HG03025 (cell line): ENCODE results near the gene MYCN.
"Not testable (repeated sequence)": the region's sequence is repeated elsewhere in the genome, so short reads cannot be mapped to it uniquely, and the experiment has no call there.

Experiments
- ATAC-seq: cut with Tn5 transposase; IDR thresholded peaks from one replicate; pipeline ENCODE4 v1.9.1; 2021; ENCODE audit warnings: mild to moderate bottlenecking, moderate library complexity; ENCODE audit not compliant: unreplicated experiment, low FRiP score

The MYCN gene

GRCh38 chr2:15939854-15940660, at the start of gene MYCN:
Gene MYCN (plus strand): TSS chr2:15940550. CDS start chr2:15942065, 1,515 bp downstream.
- peak; percentile 14 for ATAC-seq

GRCh38 chr2:15890936-15891905, 49.1 kb upstream of the MYCN start:
- no peak for ATAC-seq

- ATAC-seq: no peak
Measured at GRCh38 chr2:15892151-15892880, 48.0 kb upstream of the MYCN start.

- ATAC-seq: no peak
Measured at GRCh38 chr2:15893085-15893484, 47.3 kb upstream of the MYCN start.

GRCh38 chr2:15893689-15894480, 46.5 kb upstream of the MYCN start:
- no peak for ATAC-seq

GRCh38 chr2:15894481-15895144, 45.7 kb upstream of the MYCN start:
- no peak for ATAC-seq

- no peak for ATAC-seq
Measured at GRCh38 chr2:15895615-15896469, 44.5 kb upstream of the MYCN start.

GRCh38 chr2:15896859-15897258, 43.5 kb upstream of the MYCN start:
- no peak for ATAC-seq

GRCh38 chr2:15897431-15898098, 42.8 kb upstream of the MYCN start:
- ATAC-seq: no peak

- ATAC-seq: no peak
Measured at GRCh38 chr2:15899327-15899612, 41.1 kb upstream of the MYCN start.

- no peak for ATAC-seq
Measured at GRCh38 chr2:15899751-15900493, 40.4 kb upstream of the MYCN start.

- ATAC-seq: no peak
Measured at GRCh38 chr2:15901095-15901807, 39.1 kb upstream of the MYCN start.

GRCh38 chr2:15901808-15902130, 38.6 kb upstream of the MYCN start:
- ATAC-seq: no peak

GRCh38 chr2:15903910-15904309, 36.4 kb upstream of the MYCN start:
- ATAC-seq: not testable (repeated sequence)

GRCh38 chr2:15905267-15905645, 35.1 kb upstream of the MYCN start:
- ATAC-seq: no peak

GRCh38 chr2:15905986-15906491, 34.3 kb upstream of the MYCN start:
- ATAC-seq: no peak

GRCh38 chr2:15906778-15907177, 33.6 kb upstream of the MYCN start:
- no peak for ATAC-seq
